SK-N-SH (cell line): ENCODE data around the gene FOXO1. TPM values are rescaled to one million over a fixed set of nuclear protein-coding genes. Genes with fewer than 3 reads are reported as not detected.

Source experiments
- CTCF ChIA-PET: fragments of 300-600, 350-600 bp; formaldehyde crosslinking; extraction: SDS; loops from one replicate; lab custom pipeline; 2021; lab: Yijun Ruan, JAX
- POLR2A ChIA-PET: fragments of 350-600 bp; sonication (Branson Sonifier 250); formaldehyde crosslinking; extraction: SDS; loops from one replicate; lab custom pipeline; 2020; ENCODE audit warnings: antibody characterized with exemption, inconsistent platforms; lab: Yijun Ruan, JAX
- DNase-seq: peaks from one replicate; pipeline ENCODE4 v3.0.0; 2012
- H2AFZ ChIP-seq: fragments of 200-600 bp; sonication (generic); 2 replicates; pipeline ENCODE4 v1.8.1; 2016; ENCODE audit warnings: antibody characterized with exemption, mild to moderate bottlenecking, low read depth
- H3F3A ChIP-seq: fragments of 200-600 bp; sonication (generic); replicated peaks from 2 replicates; pipeline ENCODE3; 2016; ENCODE audit warnings: antibody characterized with exemption, mild to moderate bottlenecking; ENCODE audit not compliant: insufficient read depth
- H3K27ac ChIP-seq, 2 experiments: fragments of 200-500 bp in 1 of 2; fragments of 200-600 bp in 1 of 2; sonication (Bioruptor generic) in 1 of 2; sonication (generic), shearing (Covaris generic) in 1 of 2; 2 replicates each; pipeline versions ENCODE4 v1.5.1 to v1.6.1; 2014 to 2016; ENCODE audit warnings: low read depth in 2 of 2, inconsistent platforms in 1 of 2, low read length in 1 of 2, mild to moderate bottlenecking in 1 of 2, mixed read lengths in 1 of 2
- H3K27me3 ChIP-seq: fragments of 200-600 bp; sonication (generic), shearing (Covaris generic); 2 replicates; pipeline ENCODE4 v1.6.1; 2016; ENCODE audit warnings: mixed run types; ENCODE audit not compliant: insufficient read depth
- H3K36me3 ChIP-seq, 2 experiments: fragments of 200-500 bp in 1 of 2; fragments of 200-600 bp in 1 of 2; sonication (Bioruptor generic) in 1 of 2; sonication (generic) in 1 of 2; replicated peaks in 1 of 2; 2 replicates each; pipeline versions ENCODE3 to v1.5.1; 2014 to 2016; ENCODE audit warnings: low read length in 1 of 2, mild to moderate bottlenecking in 1 of 2; ENCODE audit not compliant: insufficient read depth in 2 of 2, control insufficient read depth in 1 of 2
- H3K4me1 ChIP-seq, 2 experiments: fragments of 200-500 bp in 1 of 2; fragments of 200-600 bp in 1 of 2; sonication (Bioruptor generic) in 1 of 2; sonication (generic), shearing (Covaris generic) in 1 of 2; 2 replicates each; pipeline versions ENCODE4 v1.5.1 to v1.6.1; 2014 to 2016; ENCODE audit warnings: low read depth in 1 of 2, low read length in 1 of 2, mixed run types in 1 of 2; ENCODE audit not compliant: insufficient read depth in 2 of 2, control insufficient read depth in 1 of 2
- H3K4me2 ChIP-seq: fragments of 200-600 bp; sonication (generic), shearing (Covaris generic); 2 replicates; pipeline ENCODE4 v1.6.1; 2017; ENCODE audit warnings: mixed run types
- H3K4me3 ChIP-seq, 2 experiments: fragments of 200-500 bp in 1 of 2; fragments of 200-600 bp in 1 of 2; sonication (Bioruptor generic) in 1 of 2; sonication (generic), shearing (Covaris generic) in 1 of 2; 2 replicates each; pipeline versions ENCODE4 v1.5.1 to v1.8.1; 2014 to 2016; ENCODE audit warnings: low read depth in 2 of 2, inconsistent platforms in 1 of 2, low read length in 1 of 2, mild to moderate bottlenecking in 1 of 2, mixed read lengths in 1 of 2, moderate library complexity in 1 of 2
- H3K79me2 ChIP-seq: fragments of 200-600 bp; sonication (generic); 2 replicates; pipeline ENCODE4 v1.8.1; 2017; ENCODE audit warnings: mild to moderate bottlenecking; ENCODE audit not compliant: insufficient read depth
- H3K9ac ChIP-seq: fragments of 200-600 bp; sonication (generic); 2 replicates; pipeline ENCODE4 v1.6.1; 2017; ENCODE audit warnings: mixed run types
- H3K9me2 ChIP-seq: fragments of 200-600 bp; sonication (generic); 2 replicates; pipeline ENCODE4 v1.6.1; 2017; ENCODE audit warnings: mixed run types
- H3K9me3 ChIP-seq: fragments of 200-600 bp; sonication (generic); 2 replicates; pipeline ENCODE4 v1.6.1; 2017; ENCODE audit warnings: mixed run types, mild to moderate bottlenecking, moderate library complexity
- H4K20me1 ChIP-seq: fragments of 200-600 bp; sonication (generic); 2 replicates; pipeline ENCODE4 v1.6.1; 2017; ENCODE audit warnings: mild to moderate bottlenecking, mixed run types; ENCODE audit not compliant: insufficient read depth
- ELF1 ChIP-seq: IDR thresholded peaks from 2 replicates; pipeline ENCODE4 v1.4.0; 2012
- EZH2phosphoT487 ChIP-seq: fragments of 200-600 bp; sonication (generic); IDR thresholded peaks from 2 replicates; pipeline ENCODE4 v1.6.1; 2017; ENCODE audit warnings: low read depth, mixed run types, mild to moderate bottlenecking, antibody characterized with exemption, moderate library complexity, borderline replicate concordance
- FOXM1 ChIP-seq: IDR thresholded peaks from 2 replicates; pipeline ENCODE4 v1.4.0; 2012; ENCODE audit warnings: low read depth, mild to moderate bottlenecking
- GABPA ChIP-seq: IDR thresholded peaks from 2 replicates; pipeline ENCODE4 v1.4.0; 2012; ENCODE audit warnings: low read depth, mild to moderate bottlenecking
- MAX ChIP-seq: IDR thresholded peaks from 2 replicates; pipeline ENCODE4 v1.4.0; 2012; ENCODE audit warnings: low read depth
- MEF2A ChIP-seq: IDR thresholded peaks from 2 replicates; pipeline ENCODE4 v1.4.0; 2012; ENCODE audit warnings: low read depth, borderline replicate concordance
- NFIC ChIP-seq: IDR thresholded peaks from 2 replicates; pipeline ENCODE4 v1.4.0; 2012; ENCODE audit warnings: borderline replicate concordance
- NRF1 ChIP-seq: IDR thresholded peaks from 2 replicates; pipeline ENCODE4 v1.6.1; 2012; ENCODE audit warnings: low read depth, mild to moderate bottlenecking, low read length
- RAD21 ChIP-seq: IDR thresholded peaks from 2 replicates; pipeline ENCODE4 v1.6.1; 2012; ENCODE audit warnings: mild to moderate bottlenecking, low read length
- RCOR1 ChIP-seq: fragments of 150-350 bp; IDR thresholded peaks from 2 replicates; pipeline ENCODE4 v1.6.1; 2017; ENCODE audit warnings: antibody characterized with exemption, low read length
- SIN3A ChIP-seq: IDR thresholded peaks from 2 replicates; pipeline ENCODE4 v1.6.1; 2012; ENCODE audit warnings: low read depth, mild to moderate bottlenecking, low read length, moderate library complexity, borderline replicate concordance
- TAF1 ChIP-seq: IDR thresholded peaks from 2 replicates; pipeline ENCODE4 v1.6.1; 2012; ENCODE audit warnings: low read depth, mild to moderate bottlenecking, low read length, moderate library complexity, borderline replicate concordance
- TCF12 ChIP-seq: IDR thresholded peaks from 2 replicates; pipeline ENCODE4 v1.4.0; 2012
- USF2 ChIP-seq: fragments of 150-350 bp; IDR thresholded peaks from 2 replicates; pipeline ENCODE4 v1.6.1; 2017; ENCODE audit warnings: antibody characterized with exemption, low read length, low read depth, borderline replicate concordance
- WGBS: methylation state at CpG from one replicate; pipeline ENCODE4 v1.1.6; 2017; ENCODE audit warnings: low lambda C conversion rate; 5-methylcytosine and 5-hydroxymethylcytosine counted together
- polyA plus RNA-seq, 3 experiments: library from polyadenylated mRNA; depleted of rRNA; stranded (reverse); fragments of >200 nt; gene quantifications; 2 replicates each; pipeline ENCODE4 v1.2.3, GENCODE V29; 2012
- TF ChIP-seq, protein P1 (sequence below): IDR thresholded peaks from 2 replicates; pipeline ENCODE4 v1.6.1; 2012; ENCODE audit warnings: mild to moderate bottlenecking, low read depth, low read length, moderate library complexity

The FOXO1 gene
- polyA plus RNA-seq, 1 of the 3 experiments (the other 2 are of a cell fraction), result 1.8 TPM

DNA sequence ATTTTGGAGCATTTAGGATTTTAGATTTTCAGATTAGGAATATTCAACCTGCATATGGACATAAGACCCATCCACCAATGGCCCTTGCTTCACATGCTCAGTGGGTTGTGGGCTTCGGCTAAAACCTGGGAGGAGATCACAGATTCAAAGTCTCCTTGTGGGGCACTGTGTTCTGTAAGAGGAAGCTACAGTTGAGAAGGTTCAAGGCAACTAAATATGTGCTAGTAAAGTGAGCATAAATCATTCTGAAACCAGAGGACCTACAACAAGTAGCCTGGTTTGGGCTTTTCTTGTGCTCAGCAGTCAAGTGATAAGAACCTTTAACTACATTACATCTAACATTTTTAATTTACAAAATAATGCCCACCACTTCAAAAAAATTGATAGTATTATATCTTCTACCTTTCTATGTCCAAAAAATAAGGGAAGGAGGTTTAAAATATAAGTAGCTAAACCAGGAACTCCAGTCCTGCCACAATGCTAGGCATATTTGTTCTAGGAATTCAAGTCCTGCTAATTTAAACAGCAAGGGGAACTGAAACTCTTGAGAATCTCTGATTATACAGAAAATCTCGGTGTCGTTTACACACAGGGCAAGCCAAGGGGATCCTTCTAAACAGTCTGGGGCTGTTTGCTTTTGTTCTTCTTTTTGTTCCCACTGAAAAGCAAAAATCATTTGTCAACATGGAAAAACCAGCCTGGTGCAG lies 36.6 kb downstream of the FOXO1 start:
- DNase-seq, result no peak
- WGBS, result 93% methylated on average over 3 of the region's 3 CpGs
- Histone ChIP-seq H3F3A (no peaks in the 10 kb centered on the region), H3K4me1 (no peaks in the 10 kb centered on the region), H3K4me3 (no peak overlapping the region), H3K9me3 (no peaks in the 10 kb centered on the region), H3K27me3 (no peaks in the 10 kb centered on the region), H3K9ac (no peak overlapping the region), H4K20me1 (peaks cover 4% of the 10 kb centered on the region; the same call in 1 of the 2 replicates), H3K4me2 (no peak overlapping the region), H3K9me2 (no peaks in the 10 kb centered on the region), H3K36me3 (no peaks in the 10 kb centered on the region), H2AFZ (no peak overlapping the region), H3K79me2 (no peaks in the 10 kb centered on the region; the same call in 1 of the 2 replicates), H3K27ac (no peak overlapping the region)
- TF ChIP-seq MEF2A, result no peak
- TF ChIP-seq, protein P1, sequence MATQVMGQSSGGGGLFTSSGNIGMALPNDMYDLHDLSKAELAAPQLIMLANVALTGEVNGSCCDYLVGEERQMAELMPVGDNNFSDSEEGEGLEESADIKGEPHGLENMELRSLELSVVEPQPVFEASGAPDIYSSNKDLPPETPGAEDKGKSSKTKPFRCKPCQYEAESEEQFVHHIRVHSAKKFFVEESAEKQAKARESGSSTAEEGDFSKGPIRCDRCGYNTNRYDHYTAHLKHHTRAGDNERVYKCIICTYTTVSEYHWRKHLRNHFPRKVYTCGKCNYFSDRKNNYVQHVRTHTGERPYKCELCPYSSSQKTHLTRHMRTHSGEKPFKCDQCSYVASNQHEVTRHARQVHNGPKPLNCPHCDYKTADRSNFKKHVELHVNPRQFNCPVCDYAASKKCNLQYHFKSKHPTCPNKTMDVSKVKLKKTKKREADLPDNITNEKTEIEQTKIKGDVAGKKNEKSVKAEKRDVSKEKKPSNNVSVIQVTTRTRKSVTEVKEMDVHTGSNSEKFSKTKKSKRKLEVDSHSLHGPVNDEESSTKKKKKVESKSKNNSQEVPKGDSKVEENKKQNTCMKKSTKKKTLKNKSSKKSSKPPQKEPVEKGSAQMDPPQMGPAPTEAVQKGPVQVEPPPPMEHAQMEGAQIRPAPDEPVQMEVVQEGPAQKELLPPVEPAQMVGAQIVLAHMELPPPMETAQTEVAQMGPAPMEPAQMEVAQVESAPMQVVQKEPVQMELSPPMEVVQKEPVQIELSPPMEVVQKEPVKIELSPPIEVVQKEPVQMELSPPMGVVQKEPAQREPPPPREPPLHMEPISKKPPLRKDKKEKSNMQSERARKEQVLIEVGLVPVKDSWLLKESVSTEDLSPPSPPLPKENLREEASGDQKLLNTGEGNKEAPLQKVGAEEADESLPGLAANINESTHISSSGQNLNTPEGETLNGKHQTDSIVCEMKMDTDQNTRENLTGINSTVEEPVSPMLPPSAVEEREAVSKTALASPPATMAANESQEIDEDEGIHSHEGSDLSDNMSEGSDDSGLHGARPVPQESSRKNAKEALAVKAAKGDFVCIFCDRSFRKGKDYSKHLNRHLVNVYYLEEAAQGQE, result no peak
- no peak for TF ChIP-seq TAF1
- no peak for TF ChIP-seq NFIC
- no peak for TF ChIP-seq FOXM1
- no peak for TF ChIP-seq TCF12
- TF ChIP-seq ELF1, result no peak
- no peak for TF ChIP-seq SIN3A
- no peak for TF ChIP-seq RCOR1
- TF ChIP-seq NRF1, result no peak
- no peak for TF ChIP-seq USF2
- no peak for TF ChIP-seq RAD21
- TF ChIP-seq EZH2phosphoT487, result no peak
- no peak for TF ChIP-seq MAX
- TF ChIP-seq GABPA, result no peak
- ChIA-PET CTCF (no interaction called here), POLR2A (no interaction called here)
